Activated effector memory CD4-positive, alpha-beta T cell treated with anti-CD3 and anti-CD28 coated beads, Interleukin-2, amount 50 U/mL, for 16 hours (primary cell): ENCODE results near the gene TRIM52.
"Not testable (repeated sequence)": the region's sequence is repeated elsewhere in the genome, so short reads cannot be mapped to it uniquely, and the experiment has no call there.

Experiments
- DNase-seq: peaks from one replicate; pipeline ENCODE4 v3.0.0-alpha.2; 2020

TRIM52 gene

DNA sequence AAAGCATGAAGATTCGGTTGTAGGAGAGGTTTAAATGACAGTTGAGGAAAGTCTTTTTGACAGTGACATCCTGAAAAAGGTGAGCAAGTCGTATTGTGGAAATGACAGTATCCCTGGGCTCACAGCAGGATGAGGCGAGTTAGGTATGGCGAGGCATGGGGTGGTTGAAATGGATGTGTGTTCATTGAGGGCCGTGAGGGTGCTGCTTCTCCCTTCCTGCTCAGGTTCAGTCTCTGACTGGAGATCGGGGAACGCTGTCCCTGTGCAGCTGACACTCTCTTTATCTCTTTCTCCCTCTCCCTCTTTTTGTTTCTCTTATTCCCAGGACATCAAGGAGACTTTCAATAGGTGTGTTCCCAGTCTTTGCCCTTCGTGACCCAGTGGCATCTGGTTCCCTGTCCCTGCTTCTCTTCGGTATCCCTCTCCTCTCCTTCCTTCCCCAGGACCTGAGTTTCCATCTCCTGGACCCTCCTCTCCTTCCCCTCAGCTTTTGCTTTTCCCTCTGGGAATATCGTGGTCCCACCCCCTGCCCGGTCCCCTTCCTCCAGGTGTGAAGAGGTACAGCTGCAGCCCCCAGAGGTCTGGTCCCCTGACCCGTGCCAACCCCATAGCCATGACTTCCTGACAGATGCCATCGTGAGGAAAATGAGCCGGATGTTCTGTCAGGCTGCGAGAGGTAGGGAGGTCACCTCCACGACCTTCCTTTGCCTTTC, 27.7 kb downstream of the TRIM52 start:
- DNase-seq: no peak

DNA sequence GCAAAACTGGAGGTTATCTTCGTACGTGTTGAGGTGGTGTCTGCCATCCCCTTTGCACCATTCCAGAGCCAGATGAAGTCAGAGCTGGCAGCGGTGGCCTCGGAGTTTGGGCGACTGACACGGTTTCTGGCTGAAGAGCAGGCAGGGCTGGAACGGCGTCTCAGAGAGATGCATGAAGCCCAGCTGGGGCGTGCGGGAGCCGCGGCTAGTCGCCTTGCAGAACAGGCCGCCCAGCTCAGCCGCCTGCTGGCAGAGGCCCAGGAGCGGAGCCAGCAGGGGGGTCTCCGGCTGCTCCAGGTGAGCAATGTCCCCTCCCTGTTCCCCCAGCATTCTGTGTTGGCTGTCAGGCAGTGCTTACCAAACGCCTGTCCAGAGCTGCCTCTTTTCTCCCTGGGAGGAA, 28.4 kb downstream of the TRIM52 start:
- no peak for DNase-seq

- DNase-seq: no peak
These were observed 29.5 kb downstream of the TRIM52 start for GRCh38 chr5:181231432-181231831.

DNA sequence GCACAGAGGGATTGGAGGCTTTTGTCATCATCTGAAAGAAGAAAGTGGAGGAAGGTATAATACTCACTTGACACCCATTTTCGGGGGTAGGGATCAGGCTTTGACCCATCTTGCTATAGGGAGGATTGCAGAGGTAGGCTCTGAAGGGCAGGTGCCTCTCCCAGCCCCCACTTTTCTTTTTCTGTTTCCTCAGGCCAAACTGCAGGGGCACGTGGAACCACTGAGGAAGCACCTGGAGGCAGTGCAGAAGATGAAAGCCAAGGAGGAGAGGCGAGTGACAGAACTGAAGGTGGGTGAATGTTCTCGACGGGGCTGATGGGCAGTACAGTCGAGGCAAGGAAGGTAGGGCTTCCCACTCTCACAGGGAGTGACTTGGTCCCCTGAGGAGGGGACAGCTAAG, 30.4 kb downstream of the TRIM52 start:
- no peak for DNase-seq

DNA sequence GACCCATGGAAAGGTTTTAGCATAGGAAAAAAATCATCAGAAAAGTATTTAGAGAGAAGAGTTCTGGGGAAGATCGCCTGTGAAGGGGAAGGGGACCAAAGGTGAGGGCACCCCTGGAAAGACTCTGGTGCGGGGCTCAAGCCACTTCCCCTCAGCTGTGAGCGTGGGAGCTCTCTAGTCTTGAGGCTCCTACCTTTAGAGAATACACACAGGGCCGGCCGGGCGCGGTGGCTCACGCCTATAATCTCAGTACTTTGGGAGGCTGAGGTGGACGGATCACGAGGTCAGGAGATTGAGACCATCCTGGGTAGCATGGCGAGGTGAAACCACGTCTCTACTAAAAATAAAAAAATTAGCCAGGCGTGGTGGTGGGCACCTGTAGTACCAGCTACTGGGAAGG, 30.9 kb downstream of the TRIM52 start:
- DNase-seq: no peak

DNA sequence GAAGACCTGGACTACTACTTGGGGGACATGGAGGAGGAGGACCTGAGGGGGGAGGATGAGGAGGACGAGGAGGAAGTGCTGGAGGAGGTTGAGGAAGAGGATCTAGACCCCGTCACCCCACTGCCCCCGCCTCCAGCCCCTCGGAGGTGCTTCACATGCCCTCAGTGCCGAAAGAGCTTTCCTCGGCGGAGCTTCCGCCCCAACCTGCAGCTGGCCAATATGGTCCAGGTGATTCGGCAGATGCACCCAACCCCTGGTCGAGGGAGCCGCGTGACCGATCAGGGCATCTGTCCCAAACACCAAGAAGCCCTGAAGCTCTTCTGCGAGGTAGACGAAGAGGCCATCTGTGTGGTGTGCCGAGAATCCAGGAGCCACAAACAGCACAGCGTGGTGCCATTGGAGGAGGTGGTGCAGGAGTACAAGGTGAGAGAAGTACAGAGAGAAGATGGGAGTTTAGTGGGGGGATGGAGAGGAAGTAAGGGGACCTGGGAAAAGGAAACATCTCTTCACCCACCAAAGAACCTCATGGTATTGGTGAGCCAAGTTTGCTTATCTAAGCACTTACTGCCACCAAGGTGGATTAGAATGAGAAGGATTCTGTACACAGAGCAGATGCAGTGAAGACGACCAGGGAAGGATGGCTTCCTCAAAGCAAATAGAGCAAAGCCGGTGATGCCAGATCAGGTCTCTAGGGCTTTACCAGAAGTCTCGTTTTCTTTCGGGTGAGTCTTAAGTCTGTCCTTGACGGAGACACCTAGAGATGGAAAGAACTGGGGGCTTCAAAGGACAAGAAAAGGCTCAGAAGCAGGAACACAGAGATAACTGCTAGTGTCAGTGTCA, 36.3 kb downstream of the TRIM52 start:
- DNase-seq: peak; percentile 82

GRCh38 chr5:181223729-181224389, 37.1 kb downstream of the TRIM52 start:
- peak; percentile 83 for DNase-seq

GRCh38 chr5:181223058-181223728, 37.8 kb downstream of the TRIM52 start, which contains the start of gene TRIM41:
TSS of gene TRIM41 (plus strand) at chr5:181223281. CDS start at chr5:181224000, 719 bp downstream.
- DNase-seq: peak; percentile 99

DNA sequence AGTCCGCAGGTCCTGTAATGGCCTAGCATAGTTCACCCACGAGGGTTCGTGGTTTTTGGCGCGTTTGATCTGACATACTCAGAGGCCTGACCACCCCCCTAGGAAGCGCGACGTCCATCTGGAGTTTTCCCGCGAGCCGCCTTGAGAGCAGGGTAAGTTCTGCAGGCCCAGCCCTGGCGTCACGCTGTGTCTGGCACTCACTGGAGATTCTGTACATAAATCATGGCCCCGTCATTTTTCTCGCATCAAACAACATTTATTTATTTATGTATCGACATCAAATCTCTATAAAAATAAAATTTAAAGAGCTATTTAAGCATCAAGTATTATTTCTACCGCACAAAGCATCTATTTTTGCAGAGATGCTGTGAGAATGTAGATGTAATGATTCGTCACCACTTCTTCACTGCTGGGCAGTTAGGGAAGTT, 38.3 kb downstream of the TRIM52 start:
- DNase-seq: no peak

DNA sequence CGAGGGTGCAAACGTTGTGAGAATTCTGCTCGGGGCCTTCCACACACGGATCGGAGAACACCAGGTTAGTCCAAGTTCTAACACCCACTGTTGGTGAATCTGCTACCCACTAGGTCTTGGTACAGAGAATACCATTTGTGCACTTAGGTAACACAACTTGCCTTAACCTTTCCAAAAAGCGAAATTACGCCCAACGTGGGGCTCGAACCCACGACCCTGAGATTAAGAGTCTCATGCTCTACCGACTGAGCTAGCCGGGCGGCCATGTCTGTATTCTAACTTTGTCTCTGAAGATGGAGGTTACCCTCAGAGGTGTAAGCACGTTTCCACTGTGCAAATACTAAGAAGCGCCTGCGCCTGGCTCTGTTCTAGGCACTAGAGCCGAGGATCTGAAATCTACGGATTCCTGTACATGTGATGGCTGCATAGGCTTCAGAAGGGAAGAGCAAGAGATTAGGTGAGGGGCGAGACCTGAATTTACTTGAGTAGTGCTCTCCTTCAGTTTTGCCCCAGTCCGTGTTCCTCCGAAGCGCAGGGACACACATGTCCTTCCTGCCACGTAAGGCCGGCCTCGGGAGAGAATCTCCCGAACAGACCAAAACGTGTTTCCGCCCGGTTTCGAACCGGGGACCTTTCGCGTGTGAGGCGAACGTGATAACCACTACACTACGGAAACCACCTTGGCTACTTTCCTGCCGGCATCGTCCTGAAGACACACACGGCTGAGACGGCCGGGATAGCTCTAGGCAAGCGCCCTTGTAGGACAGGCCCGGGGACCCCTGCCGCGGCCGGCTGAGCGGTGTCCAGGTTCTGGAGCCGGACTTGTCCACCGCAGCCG, 38.9 kb downstream of the TRIM52 start:
- peak; percentile 99 for DNase-seq

DNA sequence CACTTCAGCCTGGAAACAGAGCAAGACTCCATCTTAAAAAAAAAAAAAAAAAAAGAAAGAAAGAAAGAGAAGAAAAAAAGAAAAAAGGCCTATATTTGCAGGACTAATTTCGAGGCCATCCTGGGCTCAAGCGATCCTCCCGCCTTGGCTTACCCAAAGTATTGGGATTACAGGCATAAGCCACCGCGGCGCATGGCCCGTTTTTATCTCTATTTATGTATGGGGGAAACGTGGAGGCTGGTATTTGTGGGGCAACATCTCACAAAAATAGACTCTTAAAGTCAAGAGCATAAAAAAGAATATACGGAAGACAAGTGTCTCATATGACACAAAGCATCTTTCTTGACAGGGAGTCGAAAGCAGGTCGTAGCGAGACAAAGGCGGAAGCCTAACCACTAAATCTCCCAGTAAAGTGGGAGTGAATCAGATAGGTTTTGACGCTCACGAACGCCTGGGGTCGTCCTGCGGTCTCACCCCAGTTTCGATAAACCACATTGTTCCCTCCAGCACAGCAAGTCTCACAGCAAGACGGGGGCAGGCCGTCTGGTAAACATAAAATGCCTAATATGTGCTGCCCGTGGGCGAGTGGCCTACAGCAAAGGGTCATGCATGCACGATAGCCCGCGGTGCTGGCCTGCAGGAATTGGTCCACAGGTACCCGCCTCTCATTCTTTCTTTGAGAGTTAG, 39.7 kb downstream of the TRIM52 start:
- DNase-seq: peak; percentile 83

- no peak for DNase-seq
These were observed 40.8 kb downstream of the TRIM52 start for GRCh38 chr5:181220178-181220515.

DNA sequence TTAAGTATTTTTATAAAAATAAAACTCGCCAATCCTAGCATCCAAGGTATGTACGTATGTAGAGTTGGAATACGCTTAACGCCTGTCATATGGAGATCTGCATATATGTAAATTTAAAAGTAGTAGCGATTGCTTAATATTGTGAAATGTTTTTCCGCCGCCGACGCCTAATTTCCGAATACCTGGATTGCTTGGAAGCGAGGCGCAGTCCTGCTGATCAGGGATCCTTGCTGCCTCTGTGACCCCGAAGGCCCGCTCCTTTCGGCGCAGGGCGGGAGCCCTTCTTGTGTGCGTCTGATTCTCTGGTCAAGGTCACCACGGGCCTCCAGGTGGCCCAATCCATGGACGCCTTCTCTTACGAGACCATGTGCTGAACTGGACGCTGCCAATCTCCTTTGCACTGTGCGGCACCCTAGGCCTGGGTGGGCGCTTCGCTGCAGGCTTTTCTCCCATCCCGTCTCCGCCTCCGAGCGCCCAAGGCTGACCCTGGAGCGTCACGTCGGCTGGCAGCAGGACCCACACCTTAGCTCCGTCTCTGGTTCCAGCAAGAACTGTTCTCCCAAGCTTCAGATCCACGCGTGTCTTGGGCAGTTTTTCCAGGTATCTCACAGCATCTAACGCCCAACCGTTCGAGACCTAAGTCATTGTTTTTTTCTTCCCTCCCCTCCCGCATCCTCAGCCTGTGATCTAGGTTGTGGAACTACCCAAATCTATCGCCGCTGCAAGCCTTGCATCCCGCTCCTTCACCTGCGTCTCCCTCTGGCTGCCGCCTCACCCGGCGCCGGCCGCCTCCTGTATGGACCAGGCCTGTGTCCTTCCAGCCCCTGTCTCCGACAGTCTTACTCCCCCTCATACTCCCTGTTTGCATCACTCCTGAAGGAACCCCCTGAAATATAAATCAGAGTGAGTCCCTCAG, 41.4 kb downstream of the TRIM52 start:
- no peak for DNase-seq

DNA sequence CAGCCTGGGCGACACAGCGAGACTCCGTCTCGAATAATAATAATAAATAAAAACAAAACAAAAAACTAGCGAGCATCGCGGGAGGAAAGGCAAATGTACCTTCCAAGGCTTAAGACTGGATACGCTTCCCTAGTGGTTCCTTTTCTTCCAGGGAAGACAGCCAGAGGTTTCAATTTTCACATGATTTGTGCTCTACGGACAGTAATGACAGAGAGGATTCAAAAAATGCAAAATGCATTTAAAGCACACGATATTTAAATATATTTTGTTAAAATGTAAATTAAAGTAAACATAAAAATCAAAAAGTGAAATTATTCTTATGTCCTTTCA, 42.2 kb downstream of the TRIM52 start:
- no peak for DNase-seq

DNA sequence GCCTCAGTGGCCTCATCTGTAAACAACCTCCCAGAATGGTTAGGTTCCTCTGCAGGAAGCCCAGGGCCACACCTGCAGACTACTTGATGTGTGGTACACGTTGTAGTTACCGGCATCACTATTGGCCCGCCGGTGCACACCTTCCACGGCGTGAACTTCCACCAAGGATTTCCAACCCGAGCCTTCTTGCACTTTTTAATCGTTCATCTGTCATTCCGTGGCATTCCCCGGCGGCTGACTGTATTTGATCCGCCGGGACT, 43.2 kb downstream of the TRIM52 start:
- peak; percentile 81 for DNase-seq

GRCh38 chr5:181217111-181217802, 43.7 kb downstream of the TRIM52 start:
- peak; percentile 86 for DNase-seq

DNA sequence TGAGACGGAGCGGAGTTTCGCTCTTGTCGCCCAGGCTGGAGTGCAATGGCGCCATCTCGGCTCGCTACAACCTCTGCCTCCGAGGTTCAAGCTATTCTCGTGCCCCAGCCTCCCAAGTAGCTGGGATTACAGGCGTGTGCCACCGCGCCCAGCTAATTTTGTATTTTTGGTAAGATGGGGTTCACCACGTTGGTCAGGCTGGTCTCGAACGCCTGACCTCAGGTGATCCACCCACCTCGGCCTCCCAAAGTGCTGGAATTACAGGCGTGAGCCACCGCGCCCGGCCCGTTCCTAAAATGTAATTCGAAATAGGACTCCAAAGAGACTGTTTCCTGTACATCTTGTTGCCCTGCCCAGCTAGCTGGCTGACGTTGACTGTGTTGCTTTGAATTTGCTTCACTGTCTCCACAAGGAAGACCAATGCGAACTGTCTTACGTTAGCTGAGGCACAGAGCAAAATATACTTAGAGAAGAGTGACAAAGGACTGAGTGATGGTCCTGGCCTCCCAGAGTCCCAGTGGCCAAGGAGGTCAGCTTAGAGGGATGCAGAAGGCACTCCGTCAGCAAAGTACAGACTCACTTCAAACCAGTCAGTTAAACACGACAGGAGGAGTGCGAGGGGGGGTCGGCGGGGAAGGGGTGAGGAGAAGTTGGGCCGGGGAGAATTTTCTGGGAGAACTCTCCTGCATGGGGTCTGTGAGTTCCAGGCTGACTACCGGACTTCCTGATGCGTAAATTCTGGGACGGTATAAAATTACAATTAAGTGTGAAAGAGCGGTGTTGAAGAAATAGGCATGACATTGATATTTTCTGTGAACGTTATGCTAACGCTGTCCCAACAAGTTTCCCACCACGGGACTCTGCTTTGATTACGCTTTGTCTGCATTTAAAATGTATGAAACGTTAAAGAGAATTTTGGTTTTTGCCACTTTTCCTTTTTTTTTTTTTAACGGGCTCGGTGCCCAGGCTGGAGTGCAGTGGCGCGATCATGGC, 44.6 kb downstream of the TRIM52 start:
- DNase-seq: no peak

DNA sequence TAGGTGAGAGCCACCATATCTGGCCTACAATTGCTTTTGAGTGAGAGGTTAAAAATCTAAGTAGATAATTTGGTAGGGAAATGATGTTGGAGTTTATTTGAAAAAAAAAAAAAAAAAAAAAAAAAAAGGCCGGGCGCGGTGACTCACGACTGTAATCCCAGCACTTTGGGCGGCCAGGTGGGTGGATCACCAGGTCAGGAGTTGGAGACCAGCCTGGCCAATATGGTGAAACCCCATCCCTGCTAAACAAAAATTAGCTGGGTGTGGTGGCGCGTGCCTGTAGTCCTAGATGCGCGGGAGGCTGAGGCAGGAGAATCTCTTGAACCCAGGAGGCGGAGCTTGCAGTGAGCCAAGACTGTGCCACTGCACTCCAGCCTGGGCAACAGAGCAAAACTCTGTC, 46.7 kb downstream of the TRIM52 start:
- DNase-seq: not testable (repeated sequence)

DNA sequence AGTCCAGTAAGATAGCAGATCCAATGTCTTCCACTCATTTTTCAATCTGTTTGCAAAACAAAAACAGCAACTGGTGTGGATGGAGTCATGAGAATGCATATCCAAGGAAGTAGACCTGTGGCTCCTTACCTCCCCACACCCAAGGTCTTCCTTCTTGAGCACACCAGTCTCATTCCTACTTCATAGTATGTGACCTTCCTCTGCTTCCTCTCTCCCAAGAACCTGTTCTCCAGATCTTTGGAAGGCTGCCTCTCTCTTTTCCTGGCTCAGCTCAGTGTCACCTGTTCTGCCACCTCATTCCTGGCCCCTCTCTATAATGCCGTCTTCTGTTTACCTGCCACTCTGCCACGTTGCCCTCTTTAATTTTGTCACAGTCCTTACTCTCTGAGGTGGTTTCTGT, 48.0 kb downstream of the TRIM52 start:
- DNase-seq: no peak
